Ishikawa (cell line): ENCODE results near the gene RAB32.
A peak's percentile ranks its signal among the peaks of the same experiment; 100 is the strongest.

Experiments
- CEBPB ChIP-seq: IDR thresholded peaks from 2 replicates; pipeline ENCODE4 v1.6.1; 2012
- CREB1 ChIP-seq: IDR thresholded peaks from 2 replicates; pipeline ENCODE4 v1.6.1; 2012; ENCODE audit warnings: low read depth
- EGR1 ChIP-seq: IDR thresholded peaks from 2 replicates; pipeline ENCODE4 v1.6.1; 2012
- EP300 ChIP-seq: IDR thresholded peaks from 2 replicates; pipeline ENCODE4 v1.6.1; 2012; ENCODE audit warnings: borderline replicate concordance
- FOXM1 ChIP-seq: IDR thresholded peaks from 2 replicates; pipeline ENCODE4 v1.6.1; 2012; ENCODE audit warnings: low read depth, borderline replicate concordance
- MAX ChIP-seq: IDR thresholded peaks from 2 replicates; pipeline ENCODE4 v1.6.1; 2012
- NFIC ChIP-seq: IDR thresholded peaks from 2 replicates; pipeline ENCODE4 v1.6.1; 2012
- RAD21 ChIP-seq: IDR thresholded peaks from 2 replicates; pipeline ENCODE4 v1.6.1; 2012; ENCODE audit warnings: low read depth
- REST ChIP-seq: IDR thresholded peaks from 2 replicates; pipeline ENCODE4 v1.6.1; 2012; ENCODE audit warnings: low read depth, mild to moderate bottlenecking
- TAF1 ChIP-seq: IDR thresholded peaks from 2 replicates; pipeline ENCODE4 v1.6.1; 2012; ENCODE audit warnings: low read depth, mild to moderate bottlenecking
- TCF12 ChIP-seq: IDR thresholded peaks from 2 replicates; pipeline ENCODE4 v1.6.1; 2012; ENCODE audit warnings: low read depth
- TEAD4 ChIP-seq: IDR thresholded peaks from 2 replicates; pipeline ENCODE4 v1.6.1; 2012
- USF1 ChIP-seq: IDR thresholded peaks from 2 replicates; pipeline ENCODE4 v1.6.1; 2012
- YY1 ChIP-seq: IDR thresholded peaks from 2 replicates; pipeline ENCODE4 v1.6.1; 2012; ENCODE audit warnings: low read depth
- ZBTB7A ChIP-seq: IDR thresholded peaks from 2 replicates; pipeline ENCODE4 v1.6.1; 2012; ENCODE audit warnings: low read depth

The RAB32 gene

GRCh38 chr6:146546443-146547043, 2.9 kb downstream of the RAB32 start:
- no peak for TF ChIP-seq EGR1
- TF ChIP-seq USF1: no peak
- TF ChIP-seq MAX: no peak
- TF ChIP-seq REST: no peak
- peak; percentile 20; the same call in 1 of the 2 replicates for TF ChIP-seq TEAD4
- no peak for TF ChIP-seq ZBTB7A
- no peak for TF ChIP-seq YY1
- no peak for TF ChIP-seq NFIC
- peak; percentile 80 for TF ChIP-seq CEBPB
- no peak for TF ChIP-seq RAD21

- TF ChIP-seq ZBTB7A (no peak), MAX (no peak), TEAD4 (no peak), CREB1 (no peak), FOXM1 (no peak), EGR1 (no peak), TCF12 (no peak), CEBPB (no peak), REST (no peak), TAF1 (no peak), YY1 (no peak), RAD21 (no peak), EP300 (no peak), USF1 (no peak), NFIC (no peak)
Observed at GRCh38 chr6:146547889-146548288, 4.3 kb downstream of the RAB32 start.

GRCh38 chr6:146548898-146549374, 5.3 kb downstream of the RAB32 start:
- TF ChIP-seq MAX (no peak), TCF12 (no peak), CREB1 (no peak), REST (no peak), CEBPB (no peak), EP300 (no peak), USF1 (no peak), TEAD4 (no peak), TAF1 (no peak), RAD21 (no peak), EGR1 (no peak), ZBTB7A (no peak), NFIC (no peak), FOXM1 (no peak)

- TF ChIP-seq CEBPB (peak; percentile 92), FOXM1 (no peak)
Observed at GRCh38 chr6:146550911-146551310, 7.3 kb downstream of the RAB32 start.
